Measurements from ENCODE around the gene TTC9C. TPM values are rescaled to one million over a fixed set of nuclear protein-coding genes. Genes with fewer than 3 reads are reported as not detected.
"Not testable (repeated sequence)": the region's sequence is repeated elsewhere in the genome, so short reads cannot be mapped to it uniquely, and the experiment has no call there.

The TTC9C gene
- total and polyA plus RNA-seq, 2 of the 8 experiments (the other 6 are each of a cell fraction or from before 2014, with no cell fraction given) = 25.4 to 34.1 TPM

GRCh38 chr11:62702246-62702645, 26.0 kb upstream of the TTC9C start (continued):
- no peak for TF ChIP-seq SUZ12 (IDR thresholded peaks at IDR 0.05; ENCODE audit: low read length)
- TF ChIP-seq MAX (IDR thresholded peaks at IDR 0.05) = no peak
- no peak for TF ChIP-seq TAF7 (optimal IDR thresholded peaks at IDR 0.05; ENCODE audit: borderline replicate concordance, low read depth, low read length)
- no peak for TF ChIP-seq ZNF274 (IDR thresholded peaks at IDR 0.05; ENCODE audit: borderline replicate concordance, extremely low read depth, low read length)
- no peak for TF ChIP-seq POLR2A (IDR thresholded peaks at IDR 0.05; ENCODE audit: control extremely low read depth in 1 of 2, low read depth in 2 of 2, low read length in 2 of 2)
- no peak for TF ChIP-seq CTBP2 (IDR thresholded peaks at IDR 0.05; ENCODE audit: borderline replicate concordance, insufficient read depth, insufficient read length, low read length)

- not testable (repeated sequence) for FAIRE-seq
- no CpG with 5 or more reads among the region's 4 CpGs for WGBS, 2 experiments (ENCODE audit: extremely low coverage in 1 of 2, insufficient coverage in 1 of 2, insufficient read length in 1 of 2, insufficient replicate concordance in 2 of 2, low coverage in 1 of 2, low lambda C conversion rate in 2 of 2, missing lambda C conversion rate in 1 of 2)
Measured at GRCh38 chr11:62703921-62704320, 24.4 kb upstream of the TTC9C start.

More at GRCh38 chr11:62703921-62704320, 24.4 kb upstream of the TTC9C start:
- H2BK120ac ChIP-seq (replicated peaks; ENCODE audit: low read depth, low read length); H4K91ac ChIP-seq (replicated peaks; ENCODE audit: insufficient read length, low read length); H3K23ac ChIP-seq (ENCODE audit: insufficient read length); DNase-seq (ENCODE audit: low read depth in 1 of 2, low spot score in 2 of 2); H3K4me2 ChIP-seq (ENCODE audit: insufficient read depth in 1 of 2, low read depth in 2 of 2, low read length in 2 of 2); H3K4me3 ChIP-seq (ENCODE audit: extremely low read depth in 1 of 4, insufficient read depth in 2 of 4, low read depth in 3 of 4, low read length in 4 of 4); H2AK5ac ChIP-seq (ENCODE audit: low read depth, low read length); H3K14ac ChIP-seq (ENCODE audit: insufficient read length); H3K79me1 ChIP-seq (ENCODE audit: low read depth, low read length); H3K56ac ChIP-seq (replicated peaks; ENCODE audit: insufficient read length, low read depth, low read length); H4K20me1 ChIP-seq (replicated peaks in 1 of 2; ENCODE audit: control insufficient read depth in 1 of 2, insufficient read depth in 2 of 2, low read length in 2 of 2); H2BK15ac ChIP-seq (ENCODE audit: low read length); H3K9ac ChIP-seq (replicated peaks in 1 of 4; ENCODE audit: extremely low read depth in 1 of 4, low read depth in 3 of 4, low read length in 3 of 4); H3K4ac ChIP-seq (replicated peaks; ENCODE audit: insufficient read length, low read depth, low read length); H3K27ac ChIP-seq (ENCODE audit: low read depth, low read length); H3K9me3 ChIP-seq (ENCODE audit: insufficient read depth in 2 of 2, low read depth in 1 of 2, low read length in 1 of 2); H3K27me3 ChIP-seq (replicated peaks in 1 of 4; ENCODE audit: control insufficient read depth in 3 of 4, extremely low read depth in 1 of 4, insufficient read depth in 3 of 4, low read length in 3 of 4); H3K18ac ChIP-seq (ENCODE audit: extremely low read depth, low read length); H2AFZ ChIP-seq (ENCODE audit: low read length); H3K79me2 ChIP-seq (ENCODE audit: control insufficient read depth in 1 of 2, insufficient read depth in 2 of 2, low read length in 2 of 2); H2BK12ac ChIP-seq (ENCODE audit: low read depth, low read length); H2BK20ac ChIP-seq (ENCODE audit: low read length); H4K5ac ChIP-seq (ENCODE audit: insufficient read length, low read depth, low read length); H2BK5ac ChIP-seq (ENCODE audit: low read depth, low read length); H4K8ac ChIP-seq (ENCODE audit: extremely low read depth, insufficient read depth, low read length): not testable (repeated sequence)
- Histone ChIP-seq H3K36me3 (ENCODE audit: control insufficient read depth in 2 of 4, insufficient read depth in 4 of 4, low read length in 3 of 4) (peaks cover 0 to 11% (median 6%) of the 10 kb centered on the region in 4 experiments; a peak in 5 of 8 replicates), H3K4me1 (replicated peaks in 1 of 4; ENCODE audit: control insufficient read depth in 3 of 4, insufficient read depth in 4 of 4, low read length in 3 of 4) (peaks cover 7 to 26% (median 13%) of the 10 kb centered on the region in 4 experiments), H3K23me2 (ENCODE audit: low read depth, low read length) (peaks cover 14% of the 10 kb centered on the region)
- ChIA-PET POLR2A (ENCODE audit: partially characterized antibody) (interaction anchor here (0.7 to 61.4 kb wide), 6 partner anchors 10 to 152 kb away, joined by 3 to 2041 read pairs (median 4); partner anchors contain the start of genes C11orf98, CSKMT, GANAB and INTS5), CTCF (ENCODE audit: partially characterized antibody) (interaction anchor here (1.6 to 6.1 kb wide), 3 partner anchors 9 to 14 kb away, joined by 7 to 35 read pairs (median 8); partner anchors contain the start of gene LRRN4CL)

Data from H1 (cell line).